ENCODE data around the gene MT1A.

The MT1A gene

DNA sequence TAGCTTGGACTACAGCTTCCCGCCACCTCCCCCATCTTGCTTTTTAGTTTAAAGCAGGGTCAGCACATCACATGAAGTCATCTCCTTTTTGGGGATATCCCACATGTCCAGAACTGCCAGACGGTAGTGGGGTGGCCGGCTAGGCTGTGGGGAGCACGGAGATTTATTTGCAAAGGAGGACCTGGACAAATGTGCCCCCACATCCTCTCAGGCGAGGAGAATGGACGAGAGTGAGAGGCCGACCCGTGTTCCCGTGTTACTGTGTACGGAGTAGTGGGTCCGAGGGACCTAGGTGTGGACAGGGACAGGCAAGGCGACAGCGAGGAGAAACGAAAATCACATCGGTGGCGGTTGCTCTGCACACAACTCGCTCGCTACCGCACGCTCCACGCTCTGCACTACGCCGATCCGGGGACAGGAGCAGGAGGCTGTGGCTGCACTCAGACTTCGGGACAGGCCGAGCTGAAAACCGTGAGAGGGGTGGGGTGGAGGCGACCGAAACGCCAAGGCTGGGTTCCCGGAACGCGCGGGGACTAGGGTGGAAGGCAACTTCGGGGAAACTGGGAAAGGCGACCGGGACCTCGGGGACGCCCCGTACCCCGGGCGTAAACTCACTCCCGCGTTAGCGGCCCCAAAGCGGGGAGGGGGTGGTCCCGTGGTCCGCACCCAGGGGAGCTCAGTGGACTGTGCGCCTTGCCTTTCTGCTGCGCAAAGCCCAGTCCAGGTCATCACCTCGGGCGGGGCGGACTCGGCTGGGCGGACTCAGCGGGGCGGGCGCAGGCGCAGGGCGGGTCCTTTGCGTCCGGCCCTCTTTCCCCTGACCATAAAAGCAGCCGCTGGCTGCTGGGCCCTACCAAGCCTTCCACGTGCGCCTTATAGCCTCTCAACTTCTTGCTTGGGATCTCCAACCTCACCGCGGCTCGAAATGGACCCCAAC lies at the start of gene MT1A:
TSS of gene MT1A (plus strand) at position 853 of the 937 bp plus-strand sequence. CDS start at position 926, 73 bp downstream.
- DNase-seq = no peak

DNA sequence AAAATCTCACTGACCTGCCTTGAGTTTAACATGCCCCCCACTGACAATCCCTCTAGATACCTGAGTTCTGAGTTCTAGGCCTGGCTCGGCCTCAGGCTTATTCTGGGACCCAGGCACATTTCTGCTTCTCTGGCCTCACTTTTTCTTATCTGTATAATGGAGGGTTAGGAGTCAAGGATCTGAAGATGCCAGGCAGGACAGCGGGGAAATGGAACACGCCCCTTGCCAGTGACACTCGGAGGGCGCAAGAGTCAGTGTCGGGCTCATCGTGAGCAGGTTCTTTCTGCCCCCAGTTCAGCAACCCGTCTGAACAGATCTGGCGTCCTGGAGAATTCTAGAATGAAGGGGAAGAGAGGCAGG lies 49.7 kb upstream of the MT1A start:
- no peak for DNase-seq

DNA sequence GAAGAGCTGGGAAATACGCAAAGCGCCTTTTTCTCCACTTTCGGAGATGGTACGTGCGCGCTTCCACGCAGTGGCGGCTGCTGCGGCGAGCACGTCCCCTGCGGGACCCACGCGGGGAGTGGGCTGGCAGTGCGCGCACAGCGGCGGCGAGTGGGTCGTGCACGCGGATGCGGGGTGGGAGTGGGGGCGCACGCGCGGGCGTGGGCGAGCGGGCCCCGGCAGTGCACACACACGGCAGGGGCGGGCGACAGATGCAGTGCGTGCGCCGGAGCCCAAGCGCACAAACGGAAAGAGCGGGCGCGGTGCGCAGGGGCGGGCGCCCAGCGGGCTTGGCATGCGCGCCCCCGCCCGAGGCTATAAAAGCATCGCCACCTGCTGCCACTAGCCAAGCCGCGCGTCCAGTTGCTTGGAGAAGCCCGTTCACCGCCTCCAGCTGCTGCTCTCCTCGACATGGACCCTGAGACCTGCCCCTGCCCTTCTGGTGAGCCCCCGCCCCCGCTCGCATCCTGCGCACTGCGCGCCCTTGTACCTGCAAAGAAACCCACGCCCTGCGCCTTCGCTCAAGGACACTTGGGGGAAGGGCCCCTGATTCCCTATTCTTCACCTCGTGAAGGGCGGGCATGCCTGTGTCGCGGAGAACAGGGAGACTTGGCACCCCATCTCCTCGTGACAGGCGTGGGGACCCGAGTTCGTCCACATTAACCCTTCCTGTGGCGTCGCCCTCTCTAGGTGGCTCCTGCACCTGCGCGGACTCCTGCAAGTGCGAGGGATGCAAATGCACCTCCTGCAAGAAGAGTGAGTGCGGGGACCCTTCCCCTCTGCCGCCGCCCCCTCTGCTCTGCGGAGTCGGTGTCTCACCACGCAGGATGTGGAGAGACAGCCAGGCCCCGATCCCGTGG lies 49.1 kb upstream of the MT1A start, which contains the start of gene MT3:
TSS of gene MT3 (plus strand) at position 388 of the 899 bp plus-strand sequence. CDS start at position 451, 63 bp downstream.
- DNase-seq = no peak

DNA sequence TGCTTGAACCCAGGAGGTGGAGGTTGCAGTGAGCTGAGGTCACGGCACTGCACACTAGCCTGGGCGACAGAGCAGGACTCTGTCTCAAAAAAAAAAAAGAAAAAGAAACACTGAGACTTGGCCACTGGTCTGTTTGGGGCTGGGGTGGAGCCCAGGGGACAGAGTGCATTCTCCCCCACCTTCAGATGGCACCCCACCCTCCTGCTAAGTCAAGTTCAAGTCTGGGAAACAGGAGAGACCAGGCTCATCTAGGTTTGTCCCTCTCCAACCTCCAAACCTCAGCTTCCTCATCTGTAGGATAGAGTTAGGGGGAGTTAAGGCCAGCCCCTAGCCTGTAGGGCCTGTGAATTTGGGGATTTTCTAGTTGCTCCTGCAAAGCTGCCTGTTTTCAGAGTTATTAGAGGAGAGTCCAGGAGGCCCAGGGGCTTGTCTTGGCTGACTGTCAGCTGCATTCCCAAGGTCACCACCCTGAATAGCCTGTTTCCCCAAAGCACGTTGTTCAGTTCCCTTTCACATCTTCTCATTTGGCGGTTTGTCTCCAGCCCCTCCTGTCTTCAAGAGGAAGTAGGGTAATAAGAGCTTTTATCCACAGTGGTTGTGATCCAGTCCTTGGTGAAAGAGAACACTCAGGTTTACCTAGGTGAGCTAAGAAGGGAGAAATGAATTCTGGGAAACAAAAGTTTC lies 46.9 kb upstream of the MT1A start:
- DNase-seq = no peak

DNA sequence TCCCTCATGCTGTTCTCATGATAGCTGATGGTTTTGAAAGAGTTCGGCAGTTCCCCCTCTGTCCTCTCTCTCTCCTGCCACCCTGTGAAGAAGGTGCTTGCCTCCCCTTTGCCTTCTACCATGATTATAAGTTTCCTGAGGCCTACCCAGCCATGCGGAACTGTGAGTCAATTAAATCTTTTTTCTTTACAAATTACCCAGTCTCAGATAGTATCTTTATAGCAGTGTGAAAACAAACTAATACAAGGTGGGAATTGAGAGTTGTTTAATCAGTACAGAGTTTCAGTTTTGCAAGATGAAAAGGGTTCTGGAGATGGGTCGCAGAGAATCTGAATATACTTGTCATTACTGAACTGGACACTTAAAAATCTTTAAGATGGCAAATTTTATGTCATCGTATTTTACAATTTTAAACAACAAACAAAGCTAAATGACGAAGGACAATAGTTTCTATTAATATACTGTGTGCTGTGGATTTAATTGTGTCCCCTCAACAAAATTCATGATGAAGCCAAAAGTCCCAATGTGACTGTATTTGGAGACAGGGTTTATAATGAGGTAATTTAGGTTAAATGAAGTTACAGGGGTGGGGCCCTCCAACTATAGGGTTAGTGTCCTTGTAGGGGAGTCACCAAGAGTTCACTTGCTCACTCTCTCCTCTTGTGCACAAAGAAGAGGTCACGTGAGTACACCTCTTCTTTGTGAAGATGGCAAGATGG lies 44.7 kb upstream of the MT1A start:
- DNase-seq = no peak

DNA sequence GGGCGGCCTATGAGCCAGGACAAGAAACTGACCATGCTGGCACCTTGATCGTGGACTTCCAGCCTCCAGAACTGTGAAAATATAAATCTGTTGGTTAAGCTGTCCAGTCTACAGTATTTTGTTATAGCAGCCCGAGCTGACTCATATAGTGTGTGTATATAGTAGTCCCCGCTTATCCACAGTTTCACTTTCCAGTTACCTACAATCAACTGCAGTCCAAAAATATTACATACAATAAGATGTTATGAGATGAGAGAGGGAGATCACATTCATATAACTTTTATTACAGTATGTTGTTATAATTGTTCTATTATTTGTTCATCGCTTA lies 44.2 kb upstream of the MT1A start:
- DNase-seq = no peak

DNA sequence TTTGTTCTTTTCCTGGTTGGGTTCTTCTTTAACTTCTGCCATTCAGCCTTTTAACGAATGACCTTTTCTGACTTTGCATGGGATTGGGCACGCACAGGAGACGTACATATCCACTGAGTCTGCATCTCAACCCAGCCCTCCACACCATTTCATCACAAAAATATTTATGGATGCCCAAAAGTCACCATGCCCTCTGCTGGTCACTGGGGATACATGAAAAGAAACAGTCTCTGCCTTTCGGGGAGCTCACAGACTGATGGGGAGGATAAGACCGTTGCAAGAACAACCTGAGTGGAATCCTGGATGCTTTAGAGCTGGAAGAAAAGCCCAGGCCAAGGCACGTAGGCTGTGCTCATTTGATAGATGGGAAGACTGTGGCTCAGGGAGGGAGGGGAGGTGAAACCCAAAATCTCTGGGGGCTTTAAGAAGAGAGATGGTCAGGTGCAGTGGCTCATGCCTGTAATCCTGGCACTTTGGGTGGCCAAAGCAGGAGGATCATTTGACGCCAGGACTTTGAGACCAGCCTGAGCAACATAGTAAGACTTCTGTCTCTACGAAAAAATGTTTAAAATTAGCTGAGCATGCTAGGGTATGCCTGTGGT lies 38.0 kb upstream of the MT1A start:
- peak; percentile 48 for DNase-seq

DNA sequence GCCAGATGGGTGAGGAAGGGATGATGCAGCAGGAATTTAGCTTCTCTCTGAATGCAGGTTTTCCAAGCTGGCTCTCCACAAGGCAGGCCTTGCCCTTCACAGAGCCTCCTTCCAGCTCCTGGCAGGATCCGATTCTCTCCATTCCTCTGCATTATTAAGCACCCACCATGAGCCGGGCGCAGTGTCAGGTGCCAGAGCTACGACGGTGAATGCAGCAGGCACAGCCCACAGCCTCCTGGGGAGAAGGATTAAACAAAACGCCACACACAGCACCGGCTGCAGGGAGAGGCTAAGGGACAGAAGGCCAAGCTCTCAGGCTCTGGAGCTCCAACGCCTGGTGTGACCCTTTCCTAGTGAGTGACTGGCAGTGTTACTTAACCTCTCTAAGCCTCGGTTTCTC lies 37.1 kb upstream of the MT1A start:
- no peak for DNase-seq

DNA sequence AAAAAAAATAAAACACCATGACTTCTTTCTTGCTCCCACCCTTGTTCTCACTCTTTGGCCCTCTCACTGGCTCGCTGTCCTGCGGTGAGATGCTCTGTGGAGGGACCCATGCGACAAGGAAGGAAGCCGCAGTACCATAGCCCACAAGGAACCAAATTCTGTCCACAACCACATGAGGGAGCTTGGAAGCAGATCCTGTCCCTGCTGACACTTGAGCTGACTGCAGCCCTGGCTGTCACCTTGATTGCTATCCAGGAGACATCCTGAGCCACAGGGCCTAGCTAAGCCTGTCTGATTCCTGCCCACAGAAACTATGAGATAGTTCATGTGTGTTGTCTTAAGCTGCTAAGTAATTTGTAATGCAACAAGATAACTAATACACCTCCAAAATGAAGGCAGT lies 34.9 kb upstream of the MT1A start:
- no peak for DNase-seq

DNA sequence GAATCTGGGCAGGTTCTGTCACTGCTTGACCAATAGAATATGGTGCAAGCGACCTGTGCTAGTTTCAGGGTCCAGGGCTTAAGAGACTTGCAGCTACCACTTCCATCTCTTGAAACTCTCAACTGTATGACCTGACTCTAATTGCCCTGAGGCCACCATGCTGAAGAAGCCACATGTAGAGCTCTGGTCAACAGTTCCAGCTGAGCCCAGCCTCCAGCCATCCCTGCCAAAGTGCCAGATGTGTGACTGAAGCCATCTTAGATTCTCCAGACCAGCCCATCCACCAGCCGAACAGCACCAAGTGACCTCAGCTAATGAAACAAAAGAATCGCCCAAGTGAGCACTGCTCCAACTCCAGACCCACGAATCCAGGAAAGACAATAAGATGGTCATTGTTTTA lies 33.5 kb upstream of the MT1A start:
- DNase-seq = no peak

DNA sequence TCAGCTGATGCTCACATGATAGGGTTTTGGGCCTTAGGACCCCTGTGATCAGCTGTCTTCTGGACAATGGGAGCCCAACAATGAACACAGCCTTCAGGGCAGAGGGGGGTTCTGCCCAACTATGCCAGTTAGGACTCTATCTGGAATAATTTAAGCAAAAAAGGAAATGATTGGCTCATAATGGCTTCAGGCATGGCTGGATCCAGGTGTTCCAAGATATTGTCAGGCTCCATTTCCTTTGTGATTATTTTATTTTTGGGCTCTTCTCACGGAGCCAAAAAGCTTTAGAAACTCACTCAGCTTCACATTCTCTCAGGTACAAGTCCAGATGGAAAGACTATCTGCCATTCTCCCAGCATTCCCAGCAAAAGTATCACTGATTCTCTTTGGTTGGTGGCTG lies 33.0 kb upstream of the MT1A start:
- DNase-seq = no peak

DNA sequence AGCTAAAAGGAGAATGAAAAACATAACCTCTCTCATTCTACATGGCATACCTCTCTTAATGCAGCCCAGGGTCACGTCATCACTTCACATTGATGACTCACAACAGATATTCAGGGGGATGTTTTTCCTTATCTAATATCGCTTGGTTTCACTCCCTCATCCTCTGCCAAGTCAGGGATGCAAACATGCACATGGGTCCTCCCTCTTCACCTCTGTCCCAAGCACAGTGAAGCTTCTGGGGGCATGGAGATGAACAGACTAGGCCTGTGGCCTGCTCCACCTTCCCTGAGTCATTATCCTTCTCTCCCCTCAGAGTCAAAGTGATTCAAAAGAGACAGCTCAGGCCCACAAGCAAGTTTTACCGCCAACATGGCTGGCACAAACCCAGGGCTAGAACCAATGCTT lies 32.4 kb upstream of the MT1A start:
- no peak for DNase-seq

DNA sequence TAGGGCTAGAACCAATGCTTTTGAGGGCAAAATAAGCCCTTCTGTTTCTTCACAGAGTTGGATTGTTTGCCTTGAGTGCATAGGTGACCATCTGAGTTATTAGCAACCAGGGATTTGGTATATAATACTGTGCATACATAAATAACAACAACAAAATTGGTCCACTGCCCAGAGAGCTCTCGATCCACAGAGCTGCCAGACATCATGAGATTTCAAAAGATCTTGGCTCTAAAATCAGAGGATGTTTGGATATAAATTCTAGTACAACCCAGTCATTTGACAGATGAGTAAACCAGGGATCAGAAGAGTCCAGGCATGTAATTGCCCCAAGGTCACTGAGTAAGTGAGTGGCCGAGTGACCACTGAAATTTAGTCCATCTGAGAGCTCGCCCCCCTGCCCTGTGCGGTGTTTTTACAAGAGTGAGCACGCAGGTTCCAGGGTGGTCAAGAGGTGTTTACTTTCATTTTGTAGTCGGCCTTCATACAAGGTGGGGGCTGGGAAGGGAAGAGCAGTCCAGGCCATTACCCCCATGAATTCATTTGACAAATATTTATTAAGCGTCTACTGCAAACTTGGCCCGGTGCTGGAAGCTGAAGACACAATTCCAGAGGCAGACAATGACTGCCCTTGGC lies 31.9 kb upstream of the MT1A start:
- DNase-seq = no peak

DNA sequence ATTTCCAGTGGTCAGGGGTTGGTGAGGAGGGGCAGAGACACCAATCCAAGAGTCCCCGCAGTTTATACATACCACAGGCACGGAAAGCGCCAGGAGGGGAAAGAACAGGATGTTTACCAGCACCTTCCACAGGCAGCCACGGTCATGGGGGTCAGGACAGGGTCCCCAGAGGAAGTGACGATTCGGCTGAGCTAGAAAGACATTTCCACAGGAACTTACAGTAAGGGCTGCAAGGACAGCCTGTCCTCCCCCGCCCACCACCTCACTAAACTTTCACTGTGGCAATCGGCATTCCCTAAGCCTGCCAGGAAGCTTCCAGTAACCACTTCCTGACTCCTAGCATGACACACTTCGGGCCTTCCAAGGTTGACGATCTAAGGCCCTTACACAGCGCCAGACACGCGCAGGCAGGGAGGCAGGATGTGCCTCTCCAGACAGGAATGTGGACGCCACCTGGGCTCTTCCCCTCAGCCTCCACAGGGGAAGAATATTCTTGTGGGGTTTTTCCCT lies 31.3 kb upstream of the MT1A start:
- no peak for DNase-seq

DNA sequence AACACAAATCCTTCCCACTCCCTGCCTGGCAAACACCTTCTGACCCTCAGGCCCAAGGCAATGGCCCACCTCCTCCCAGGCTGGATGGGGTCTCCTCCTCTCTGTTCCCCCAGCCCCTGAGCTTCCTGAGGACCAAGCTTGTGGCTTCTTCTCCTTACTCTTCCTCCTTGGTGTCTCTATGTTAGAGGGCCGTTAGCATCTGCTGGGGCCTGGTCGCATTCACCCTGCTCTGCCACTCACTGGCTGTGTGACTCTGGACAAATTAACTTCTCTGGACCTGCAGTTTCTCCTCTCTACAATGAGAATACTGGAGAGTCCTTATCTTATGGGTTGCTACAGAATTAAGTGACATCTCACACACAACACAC lies 30.8 kb upstream of the MT1A start:
- no peak for DNase-seq

DNA sequence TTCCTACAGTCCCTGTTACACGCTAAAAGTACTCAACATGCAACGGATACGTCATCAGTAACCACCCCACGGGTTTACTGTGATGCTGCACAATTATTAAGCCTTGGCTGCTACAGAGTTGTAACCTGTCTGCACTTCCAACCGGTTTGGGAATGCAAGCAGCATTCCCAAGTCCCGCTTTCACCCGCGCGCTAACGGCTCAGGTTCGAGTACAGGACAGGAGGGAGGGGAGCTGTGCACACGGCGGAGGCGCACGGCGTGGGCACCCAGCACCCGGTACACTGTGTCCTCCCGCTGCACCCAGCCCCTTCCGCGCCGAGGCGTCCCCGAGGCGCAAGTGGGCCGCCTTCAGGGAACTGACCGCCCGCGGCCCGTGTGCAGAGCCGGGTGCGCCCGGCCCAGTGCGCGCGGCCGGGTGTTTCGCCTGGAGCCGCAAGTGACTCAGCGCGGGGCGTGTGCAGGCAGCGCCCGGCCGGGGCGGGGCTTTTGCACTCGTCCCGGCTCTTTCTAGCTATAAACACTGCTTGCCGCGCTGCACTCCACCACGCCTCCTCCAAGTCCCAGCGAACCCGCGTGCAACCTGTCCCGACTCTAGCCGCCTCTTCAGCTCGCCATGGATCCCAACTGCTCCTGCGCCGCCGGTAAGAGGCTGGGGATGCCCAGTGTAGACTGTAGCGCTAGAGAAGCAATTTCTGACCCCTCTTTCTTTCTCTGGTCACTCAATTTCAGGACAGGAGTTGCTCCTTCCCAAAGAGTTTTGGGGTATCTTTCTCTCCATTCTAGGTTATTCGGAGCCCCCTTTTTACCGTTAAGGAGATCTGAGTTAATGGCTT lies 30.2 kb upstream of the MT1A start, which contains the start of gene MT2A:
TSS of gene MT2A (plus strand) at position 542 of the 833 bp plus-strand sequence. CDS start at position 614, 72 bp downstream.
- peak; percentile 95 for DNase-seq

DNA sequence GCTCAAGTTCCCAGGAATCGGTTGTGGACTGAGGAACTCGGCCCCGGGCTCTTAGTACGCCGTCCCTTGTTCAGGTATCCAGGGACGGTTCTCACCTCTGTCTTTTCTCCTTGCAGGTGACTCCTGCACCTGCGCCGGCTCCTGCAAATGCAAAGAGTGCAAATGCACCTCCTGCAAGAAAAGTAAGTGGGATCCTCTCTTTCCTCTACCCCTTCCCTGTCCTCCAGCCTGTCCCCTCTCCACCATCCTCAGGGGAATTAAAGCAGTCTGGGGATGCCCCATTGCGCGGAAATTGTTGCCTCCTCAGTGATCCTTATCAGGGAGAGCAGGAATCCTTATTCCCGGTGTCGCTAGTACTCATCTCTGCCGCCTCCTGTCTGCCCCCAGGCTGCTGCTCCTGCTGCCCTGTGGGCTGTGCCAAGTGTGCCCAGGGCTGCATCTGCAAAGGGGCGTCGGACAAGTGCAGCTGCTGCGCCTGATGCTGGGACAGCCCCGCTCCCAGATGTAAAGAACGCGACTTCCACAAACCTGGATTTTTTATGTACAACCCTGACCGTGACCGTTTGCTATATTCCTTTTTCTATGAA lies 29.5 kb upstream of the MT1A start:
- no peak for DNase-seq

DNA sequence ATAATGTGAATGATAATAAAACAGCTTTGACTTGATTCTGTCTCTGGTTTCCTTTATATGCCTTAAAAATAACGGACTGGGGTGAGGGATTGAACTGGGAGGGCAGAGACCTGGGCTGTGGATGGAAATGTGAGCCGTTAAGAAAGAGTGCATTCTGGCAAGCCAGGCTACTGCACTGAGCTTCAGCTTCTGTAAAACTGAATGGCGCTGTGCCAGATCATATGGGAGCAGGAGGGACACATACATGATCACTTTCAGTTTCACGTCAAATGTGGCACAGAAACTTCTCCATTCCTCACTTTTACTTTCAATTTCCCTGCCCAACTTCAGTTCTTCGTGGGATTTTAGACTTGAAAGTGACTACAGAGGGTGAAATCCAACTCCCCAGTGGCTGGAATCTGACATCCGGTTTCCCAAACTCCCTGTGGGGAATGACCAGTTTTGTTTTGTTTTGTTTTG lies 29.0 kb upstream of the MT1A start:
- peak; percentile 87 for DNase-seq

DNA sequence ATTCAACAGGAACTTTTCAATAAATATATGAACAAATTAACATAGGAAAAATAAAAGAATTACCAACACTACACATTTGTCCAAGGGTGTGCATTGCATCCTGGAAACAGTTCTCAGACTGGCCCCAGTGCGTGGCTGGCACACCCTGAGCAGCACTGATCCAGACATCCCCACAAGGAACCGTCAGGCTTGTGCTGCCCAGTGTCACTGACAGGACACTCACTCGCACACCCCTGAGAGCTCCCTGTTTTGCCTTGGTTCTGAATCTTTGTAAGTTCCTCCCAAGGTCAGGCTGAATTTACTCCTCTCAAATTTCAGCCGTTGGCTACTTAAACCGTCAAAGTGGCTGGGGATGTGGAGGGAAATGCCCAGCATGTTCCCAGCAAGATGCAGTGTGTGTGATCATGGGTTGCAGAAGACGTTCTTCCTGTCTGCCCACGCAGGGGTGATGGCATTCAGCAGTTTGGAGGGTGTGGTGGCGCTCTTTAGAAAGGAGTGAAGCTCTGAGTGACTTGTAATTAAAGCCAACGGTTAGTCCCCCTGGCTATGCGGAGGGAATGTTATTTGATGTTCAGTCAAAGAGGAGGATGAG lies 28.4 kb upstream of the MT1A start:
- peak; percentile 82 for DNase-seq
